ENCODE measurements around the gene MTHFR.

The MTHFR gene

GRCh38 chr1:11784256-11784992 is 21.3 kb downstream of the MTHFR start:
- no peak for DNase-seq (ENCODE audit: low read depth, low spot score)
- H3K27ac ChIP-seq, result no peak overlapping the region

DNA sequence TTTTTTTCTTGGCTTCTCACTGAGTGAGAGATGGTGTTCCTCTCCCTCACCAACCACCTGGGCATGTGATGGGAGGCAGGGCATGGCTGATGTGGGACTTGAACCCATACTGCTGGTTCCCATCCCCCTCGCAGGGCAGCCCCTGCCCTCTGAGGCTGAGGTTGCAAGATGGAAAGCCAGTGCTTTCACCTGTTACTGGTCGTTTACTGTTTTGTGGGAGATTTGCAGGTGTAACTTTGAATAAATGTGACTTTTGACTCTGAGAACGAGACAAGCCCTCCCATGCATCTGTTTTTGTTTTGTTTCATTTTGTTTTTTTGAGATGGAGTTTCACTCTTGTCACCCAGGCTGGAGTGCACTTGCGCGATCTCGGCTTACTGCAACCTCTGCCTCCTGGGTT is 22.2 kb downstream of the MTHFR start:
- no peak for DNase-seq (ENCODE audit: low read depth, low spot score)

DNA sequence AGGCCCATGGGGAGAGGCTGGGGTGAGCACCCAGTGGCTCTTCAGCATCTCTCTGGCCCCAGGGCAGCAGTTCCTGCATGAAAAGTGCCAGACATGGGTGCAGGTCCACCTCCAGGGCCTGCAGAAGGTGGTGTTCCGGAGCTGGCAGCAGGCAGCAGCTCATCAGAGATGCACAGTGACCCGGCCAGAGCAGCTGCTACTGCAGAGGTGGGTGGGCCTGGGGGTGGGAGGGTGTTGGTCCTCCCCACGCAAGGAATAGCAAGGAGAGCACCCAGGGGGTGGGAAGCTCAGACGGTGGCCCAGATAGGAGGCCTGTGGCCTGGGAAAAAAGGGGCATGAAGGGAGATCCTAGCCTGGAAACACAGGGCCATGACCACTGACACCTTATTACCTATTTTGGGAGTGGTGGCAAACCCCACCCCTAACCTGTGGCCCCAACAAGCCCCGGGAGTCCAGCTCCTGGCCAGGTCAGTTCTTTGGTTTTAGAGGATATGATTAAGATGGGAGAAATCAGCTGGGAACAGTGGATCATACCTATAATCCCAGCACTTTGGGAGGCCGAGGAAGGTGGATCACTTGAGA is 23.5 kb downstream of the MTHFR start:
- no peak overlapping the region for H3K27ac ChIP-seq
- DNase-seq (ENCODE audit: low read depth, low spot score), result no peak

More for the DNA sequence above, 22.2 kb downstream of the MTHFR start:
- H3K27ac ChIP-seq, result no peak overlapping the region

DNA sequence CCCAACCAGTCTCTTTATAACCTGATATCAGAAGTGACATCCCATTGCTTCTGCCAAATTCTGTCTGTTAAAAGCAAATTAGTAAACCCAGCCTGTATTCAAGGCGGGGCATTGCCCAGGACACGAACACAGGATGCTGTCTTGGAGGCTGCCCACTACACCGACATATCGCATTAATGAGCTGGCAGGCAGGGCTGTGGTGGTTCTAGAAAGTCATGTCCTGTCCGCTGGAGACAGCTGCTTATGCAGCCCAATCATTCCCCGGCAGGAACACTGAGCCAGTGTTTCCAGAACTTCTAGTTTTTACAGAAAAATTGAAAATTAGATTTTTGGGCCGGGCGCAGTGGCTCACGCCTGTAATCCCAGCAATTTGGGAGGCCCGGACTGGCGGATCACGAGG is 24.5 kb downstream of the MTHFR start:
- H3K27ac ChIP-seq, result no peak overlapping the region
- no peak for DNase-seq (ENCODE audit: low read depth, low spot score)

DNA sequence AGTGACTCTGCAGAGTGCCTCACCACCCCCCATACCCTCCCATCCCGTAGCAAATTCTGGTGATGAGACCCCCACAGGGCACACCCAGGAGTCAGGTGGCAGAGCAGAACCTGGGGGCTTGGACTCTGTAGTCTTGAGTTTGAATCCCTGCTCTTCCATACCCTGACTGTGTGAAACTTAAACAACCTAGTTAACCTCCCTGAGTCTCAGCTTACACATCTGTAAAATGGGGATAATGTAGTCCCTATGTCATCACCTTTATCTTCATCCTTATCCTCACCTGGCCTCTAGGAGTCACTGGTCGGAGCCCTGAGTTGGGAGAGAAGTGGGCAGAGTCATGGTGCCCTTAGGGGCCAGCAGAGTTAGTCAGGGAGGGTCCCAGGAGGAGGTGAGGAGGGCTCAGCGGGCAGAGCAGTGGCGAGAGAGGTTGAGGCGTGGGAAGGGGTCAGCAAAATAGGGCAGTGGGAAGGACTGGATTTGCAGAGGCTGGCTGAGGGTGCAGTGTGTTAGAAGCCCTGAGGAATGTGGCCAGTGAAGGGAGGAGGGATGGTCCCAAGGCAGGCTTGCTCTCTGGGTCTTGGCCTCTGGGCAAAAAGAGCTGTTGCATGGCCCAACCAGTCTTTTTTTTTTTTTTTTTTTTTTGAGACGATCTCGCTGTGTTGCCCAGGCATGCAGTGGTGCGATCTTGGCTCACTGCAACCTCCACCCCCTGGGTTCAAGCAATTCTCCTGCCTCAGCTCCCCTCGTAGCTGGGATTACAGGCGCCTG is 25.2 kb downstream of the MTHFR start:
- no peak overlapping the region for H3K27ac ChIP-seq
- DNase-seq (ENCODE audit: low read depth, low spot score), result no peak

GRCh38 chr1:11779715-11780379 is 25.9 kb downstream of the MTHFR start:
- DNase-seq (ENCODE audit: low read depth, low spot score), result no peak
- no peak overlapping the region for H3K27ac ChIP-seq

GRCh38 chr1:11778844-11779623 is 26.7 kb downstream of the MTHFR start:
- H3K27ac ChIP-seq, result no peak overlapping the region
- no peak for DNase-seq (ENCODE audit: low read depth, low spot score)

GRCh38 chr1:11778336-11778735 is 27.4 kb downstream of the MTHFR start:
- no peak overlapping the region for H3K27ac ChIP-seq
- no peak for DNase-seq (ENCODE audit: low read depth, low spot score)

- no peak overlapping the region for H3K27ac ChIP-seq
- no peak for DNase-seq (ENCODE audit: low read depth, low spot score)
These were observed 28.0 kb downstream of the MTHFR start for GRCh38 chr1:11777658-11778322.

DNA sequence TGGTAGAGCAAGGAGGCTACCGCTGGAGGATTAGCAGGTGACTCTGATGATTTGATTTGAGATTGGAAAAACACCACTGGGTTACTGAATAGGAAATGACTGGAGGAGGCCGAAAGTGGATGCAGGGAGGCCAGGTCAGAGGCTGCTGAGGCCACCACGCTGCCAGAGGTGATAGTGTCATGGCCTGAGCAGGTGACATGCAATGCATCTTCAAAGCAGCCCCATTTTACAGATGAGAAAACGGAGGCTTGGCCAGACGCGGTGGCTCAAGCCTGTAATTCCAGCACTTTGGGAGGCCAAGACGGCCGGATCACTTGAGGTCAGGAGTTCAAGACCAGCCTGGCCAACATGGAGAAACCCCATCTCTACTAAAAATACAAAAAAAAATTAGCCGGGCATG is 31.0 kb downstream of the MTHFR start:
- DNase-seq (ENCODE audit: low read depth, low spot score), result no peak
- no peak overlapping the region for H3K27ac ChIP-seq

DNA sequence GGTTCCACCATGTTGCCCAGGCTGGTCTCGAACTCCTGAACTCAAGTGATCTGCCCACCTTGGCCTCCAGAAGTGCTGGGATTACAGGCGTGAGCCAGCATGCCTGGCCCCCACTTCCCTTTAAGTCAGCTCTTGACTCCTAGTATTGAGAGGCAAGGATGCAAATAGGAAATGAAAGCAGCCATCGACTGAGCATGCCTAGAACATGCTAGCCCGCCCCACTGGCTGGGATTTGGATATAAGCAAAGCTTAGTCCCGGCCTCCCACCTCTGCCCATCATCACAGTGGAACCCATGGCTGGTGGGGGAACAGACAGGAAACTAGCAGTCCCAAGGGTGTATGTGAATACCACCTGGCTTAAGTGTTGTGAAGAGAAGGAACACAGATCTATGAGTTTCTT is 33.3 kb downstream of the MTHFR start:
- no peak overlapping the region for H3K27ac ChIP-seq
- DNase-seq (ENCODE audit: low read depth, low spot score), result no peak

DNA sequence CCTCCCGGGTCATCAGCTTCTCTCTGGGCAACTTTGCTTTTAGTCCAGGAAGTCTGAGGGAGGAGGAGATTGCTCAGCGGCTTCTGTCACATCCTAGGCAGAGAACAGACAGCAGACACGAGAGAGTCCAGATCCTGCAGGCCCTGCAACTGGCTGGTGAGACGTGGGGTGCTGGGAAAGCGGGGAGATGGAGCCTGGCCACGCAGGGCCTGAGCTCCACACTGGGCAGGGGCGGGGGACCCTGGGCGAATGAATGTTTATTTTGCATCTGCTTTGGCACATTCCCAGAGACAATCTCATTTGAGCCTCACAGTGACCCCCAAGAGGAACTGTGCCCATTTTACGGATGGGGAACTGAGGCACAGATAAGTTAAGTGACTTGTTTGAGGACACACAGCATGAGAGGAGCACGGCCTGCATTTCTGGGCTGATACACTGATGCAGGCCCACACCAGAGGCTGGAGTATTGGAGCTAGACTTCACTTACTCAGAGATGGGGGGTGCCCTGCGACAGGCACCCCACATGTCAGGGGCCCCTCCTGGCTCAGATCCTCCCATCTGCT is 34.2 kb downstream of the MTHFR start:
- no peak overlapping the region for H3K27ac ChIP-seq
- DNase-seq (ENCODE audit: low read depth, low spot score), result no peak

DNA sequence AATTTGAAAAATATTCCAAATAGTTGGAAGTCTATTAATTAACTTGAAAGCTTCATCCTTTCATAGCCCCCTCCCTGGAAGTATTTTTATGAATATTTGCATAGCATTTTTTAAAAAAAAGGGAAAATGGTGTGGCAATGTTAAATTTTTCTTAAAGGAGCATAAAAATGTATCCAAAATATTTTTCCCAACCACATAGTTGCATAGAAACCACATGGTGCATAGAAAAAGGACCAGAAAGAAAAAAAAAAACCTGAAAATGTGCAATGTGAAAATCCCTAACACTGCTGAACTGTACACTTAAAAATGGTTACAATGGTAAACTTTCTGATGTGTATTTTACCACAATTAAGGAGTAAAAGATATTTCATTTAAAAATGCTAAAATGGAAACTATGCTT is 35.8 kb downstream of the MTHFR start:
- no peak overlapping the region for H3K27ac ChIP-seq
- no peak for DNase-seq (ENCODE audit: low read depth, low spot score)

- DNase-seq (ENCODE audit: low read depth, low spot score), result no peak
These were observed 36.5 kb downstream of the MTHFR start for GRCh38 chr1:11769274-11769673.

GRCh38 chr1:11768821-11769220 is 36.9 kb downstream of the MTHFR start:
- H3K27ac ChIP-seq, result no peak overlapping the region
- DNase-seq (ENCODE audit: low read depth, low spot score), result no peak

More at GRCh38 chr1:11769274-11769673, 36.5 kb downstream of the MTHFR start:
- no peak overlapping the region for H3K27ac ChIP-seq

DNA sequence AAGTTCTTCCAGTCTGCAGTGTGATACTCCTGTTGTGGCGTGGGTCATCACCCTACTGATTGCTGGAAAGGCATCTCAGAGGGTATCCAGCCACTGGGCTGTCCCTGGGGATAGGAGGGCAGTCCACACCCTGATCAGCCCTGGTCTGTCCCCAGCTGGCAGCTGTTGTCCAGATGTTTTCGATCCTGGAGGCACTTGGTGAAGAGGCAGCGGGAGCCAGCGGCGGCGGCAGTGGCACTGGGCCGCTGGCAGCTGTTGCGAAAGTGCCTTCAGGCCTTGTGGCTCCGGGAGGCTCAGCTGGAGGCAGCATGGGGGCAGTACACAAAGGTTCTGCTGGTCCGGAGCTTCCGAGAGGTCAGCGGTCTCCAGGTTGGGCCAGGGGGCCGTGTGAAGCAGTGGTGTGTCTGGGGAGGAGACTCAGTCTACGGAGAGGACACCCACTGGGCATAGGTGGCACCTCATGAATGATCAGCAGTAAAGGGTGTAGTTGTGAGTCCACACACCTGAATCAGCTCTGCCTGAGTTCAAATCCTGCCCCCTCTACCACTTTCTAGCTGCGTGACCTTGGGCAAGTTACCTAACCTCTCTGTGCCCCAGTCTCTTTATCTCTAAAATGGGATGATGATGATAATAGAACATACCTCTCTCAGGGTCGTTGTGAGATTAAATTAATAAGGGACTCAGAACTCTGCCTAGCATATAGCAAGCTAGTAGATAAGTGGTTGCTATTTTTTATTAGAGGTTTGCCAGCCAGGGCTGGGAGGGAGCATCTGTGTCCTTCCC is 37.7 kb downstream of the MTHFR start:
- no peak overlapping the region for H3K27ac ChIP-seq
- DNase-seq (ENCODE audit: low read depth, low spot score), result no peak

DNA sequence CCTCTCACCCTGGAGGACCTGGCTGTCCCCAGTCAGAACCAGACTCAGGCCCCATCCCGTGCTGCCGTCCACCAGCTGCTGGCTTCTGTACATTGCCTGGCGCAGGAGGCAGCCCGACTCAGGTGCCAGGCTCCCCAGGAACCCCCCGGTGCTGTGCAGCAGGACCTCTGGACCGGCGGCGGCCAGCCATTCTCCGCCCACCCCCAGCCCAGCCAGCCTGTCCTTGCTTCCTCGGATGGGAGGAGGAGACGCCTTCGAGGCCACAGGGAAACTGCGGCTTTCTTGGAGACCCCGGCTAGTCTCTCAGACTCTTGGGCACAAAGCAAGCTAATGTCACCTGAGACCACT is 39.4 kb downstream of the MTHFR start:
- DNase-seq (ENCODE audit: low read depth, low spot score), result no peak
- H3K27ac ChIP-seq, result no peak overlapping the region

- no peak for DNase-seq (ENCODE audit: low read depth, low spot score)
- H3K27ac ChIP-seq, result no peak overlapping the region
These were observed 39.9 kb downstream of the MTHFR start for GRCh38 chr1:11765661-11766428.

Measured in epithelial cell of prostate (primary cell).